PFSK-1 (cell line): ENCODE data around the gene GANAB.

Experiments
- FOXP2 ChIP-seq: optimal IDR thresholded peaks from 2 replicates; pipeline ENCODE3; 2011; ENCODE audit warnings: borderline replicate concordance, control low read depth, inconsistent platforms; ENCODE audit not compliant: insufficient read depth; ENCODE audit errors: extremely low read length, extremely low read depth
- POLR2AphosphoS5 ChIP-seq: IDR thresholded peaks from 2 replicates; pipeline ENCODE4 v1.6.1; 2012; ENCODE audit warnings: low read depth, mild to moderate bottlenecking, control low read depth, low read length, moderate library complexity
- SIN3A ChIP-seq: IDR thresholded peaks from 2 replicates; pipeline ENCODE4 v1.6.1; 2012; ENCODE audit warnings: mild to moderate bottlenecking, low read length, moderate library complexity, borderline replicate concordance; ENCODE audit not compliant: insufficient read depth
- TAF1 ChIP-seq: IDR thresholded peaks from 2 replicates; pipeline ENCODE4 v1.6.1; 2012; ENCODE audit warnings: low read length, control low read depth, borderline replicate concordance; ENCODE audit not compliant: insufficient read depth
- TF ChIP-seq, protein P1 (sequence below), 2 experiments: IDR thresholded peaks; 2 replicates each; pipeline versions ENCODE4 v1.6.1 to v1.8.0; 2011 to 2012; ENCODE audit warnings: low read depth in 2 of 2, low read length in 2 of 2, control low read depth in 1 of 2, inconsistent platforms in 1 of 2, mild to moderate bottlenecking in 1 of 2, moderate library complexity in 1 of 2; ENCODE audit not compliant: insufficient read depth in 1 of 2

GANAB gene

DNA sequence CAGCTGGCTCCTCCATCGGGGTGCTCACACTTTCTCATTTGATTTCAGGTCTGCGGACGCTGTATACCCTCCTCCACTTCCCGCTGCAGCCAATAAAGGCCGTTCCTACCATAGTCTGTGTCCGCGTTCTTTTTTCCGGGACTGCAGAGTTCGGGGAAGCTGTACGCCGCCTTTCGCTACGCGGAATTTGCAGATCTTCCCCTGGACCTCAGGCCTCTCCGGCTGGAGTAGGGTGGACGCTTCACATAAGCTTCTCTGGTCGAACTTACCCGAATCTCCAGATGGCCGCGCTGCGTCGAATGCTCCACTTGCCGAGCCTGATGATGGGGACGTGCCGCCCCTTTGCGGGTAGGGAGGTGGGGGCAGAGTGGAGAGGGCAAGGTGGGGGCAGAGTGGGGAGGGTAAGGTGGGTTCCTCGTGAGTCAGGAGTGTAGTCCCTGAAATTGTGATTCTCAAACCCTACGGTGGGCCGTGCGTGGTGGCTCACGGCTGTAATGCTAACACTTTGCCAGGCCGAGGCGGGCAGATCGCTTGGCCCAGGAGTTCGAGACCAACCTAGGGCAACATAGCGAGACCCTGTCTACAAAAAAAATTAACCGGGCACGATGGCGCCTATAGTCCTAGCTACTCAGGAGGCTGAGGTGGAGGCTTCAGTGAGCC is 19.3 kb upstream of the GANAB start:
- TF ChIP-seq SIN3A (no peak), FOXP2 (no peak), TAF1 (peak; percentile 47; the same call in 1 of the 2 replicates)

DNA sequence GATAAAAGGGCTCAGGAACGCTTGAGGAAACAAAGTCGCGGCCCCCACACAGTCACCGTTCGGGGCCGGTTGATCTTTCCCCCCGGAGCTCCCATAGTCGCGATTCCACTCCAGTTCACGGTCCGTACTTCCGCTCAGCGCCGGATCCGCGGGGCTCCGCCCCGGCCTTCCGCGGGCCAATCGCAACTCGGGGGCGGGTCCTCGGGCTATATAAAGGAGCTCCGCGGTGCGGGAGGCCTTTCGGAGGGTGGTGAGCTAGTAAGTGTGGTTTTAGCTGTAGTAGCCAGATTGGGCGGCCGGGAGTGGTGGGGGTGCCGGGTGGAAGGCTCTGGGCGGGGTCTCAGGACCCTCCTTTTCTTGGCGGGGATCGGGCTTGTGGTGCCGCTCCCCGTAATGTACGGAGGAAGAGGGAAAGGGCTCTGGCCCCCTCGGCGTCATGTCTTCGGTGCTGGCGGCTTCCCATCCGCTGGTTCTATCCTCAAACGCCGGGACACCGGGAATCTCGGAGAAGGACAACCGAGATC is 18.7 kb upstream of the GANAB start, which contains the start of the genes C11orf98 and CSKMT:
Gene C11orf98 (minus strand): TSS at position 136 of the 524 bp plus-strand sequence. CDS start 41 bp downstream, at position 95.
Gene CSKMT (plus strand): TSS at position 238 of the 524 bp plus-strand sequence. CDS start 568 bp downstream, outside the sequence.
- TF ChIP-seq TAF1 (peak; percentile 99), POLR2AphosphoS5 (peak; percentile 100), SIN3A (peak; percentile 97), FOXP2 (no peak)
- TF ChIP-seq, protein P1, sequence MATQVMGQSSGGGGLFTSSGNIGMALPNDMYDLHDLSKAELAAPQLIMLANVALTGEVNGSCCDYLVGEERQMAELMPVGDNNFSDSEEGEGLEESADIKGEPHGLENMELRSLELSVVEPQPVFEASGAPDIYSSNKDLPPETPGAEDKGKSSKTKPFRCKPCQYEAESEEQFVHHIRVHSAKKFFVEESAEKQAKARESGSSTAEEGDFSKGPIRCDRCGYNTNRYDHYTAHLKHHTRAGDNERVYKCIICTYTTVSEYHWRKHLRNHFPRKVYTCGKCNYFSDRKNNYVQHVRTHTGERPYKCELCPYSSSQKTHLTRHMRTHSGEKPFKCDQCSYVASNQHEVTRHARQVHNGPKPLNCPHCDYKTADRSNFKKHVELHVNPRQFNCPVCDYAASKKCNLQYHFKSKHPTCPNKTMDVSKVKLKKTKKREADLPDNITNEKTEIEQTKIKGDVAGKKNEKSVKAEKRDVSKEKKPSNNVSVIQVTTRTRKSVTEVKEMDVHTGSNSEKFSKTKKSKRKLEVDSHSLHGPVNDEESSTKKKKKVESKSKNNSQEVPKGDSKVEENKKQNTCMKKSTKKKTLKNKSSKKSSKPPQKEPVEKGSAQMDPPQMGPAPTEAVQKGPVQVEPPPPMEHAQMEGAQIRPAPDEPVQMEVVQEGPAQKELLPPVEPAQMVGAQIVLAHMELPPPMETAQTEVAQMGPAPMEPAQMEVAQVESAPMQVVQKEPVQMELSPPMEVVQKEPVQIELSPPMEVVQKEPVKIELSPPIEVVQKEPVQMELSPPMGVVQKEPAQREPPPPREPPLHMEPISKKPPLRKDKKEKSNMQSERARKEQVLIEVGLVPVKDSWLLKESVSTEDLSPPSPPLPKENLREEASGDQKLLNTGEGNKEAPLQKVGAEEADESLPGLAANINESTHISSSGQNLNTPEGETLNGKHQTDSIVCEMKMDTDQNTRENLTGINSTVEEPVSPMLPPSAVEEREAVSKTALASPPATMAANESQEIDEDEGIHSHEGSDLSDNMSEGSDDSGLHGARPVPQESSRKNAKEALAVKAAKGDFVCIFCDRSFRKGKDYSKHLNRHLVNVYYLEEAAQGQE (IDR thresholded peaks at IDR 0.05; ENCODE audit: insufficient read depth in 1 of 2, low read depth in 2 of 2, low read length in 2 of 2): peak in 1 of 2 experiments; percentile 79

DNA sequence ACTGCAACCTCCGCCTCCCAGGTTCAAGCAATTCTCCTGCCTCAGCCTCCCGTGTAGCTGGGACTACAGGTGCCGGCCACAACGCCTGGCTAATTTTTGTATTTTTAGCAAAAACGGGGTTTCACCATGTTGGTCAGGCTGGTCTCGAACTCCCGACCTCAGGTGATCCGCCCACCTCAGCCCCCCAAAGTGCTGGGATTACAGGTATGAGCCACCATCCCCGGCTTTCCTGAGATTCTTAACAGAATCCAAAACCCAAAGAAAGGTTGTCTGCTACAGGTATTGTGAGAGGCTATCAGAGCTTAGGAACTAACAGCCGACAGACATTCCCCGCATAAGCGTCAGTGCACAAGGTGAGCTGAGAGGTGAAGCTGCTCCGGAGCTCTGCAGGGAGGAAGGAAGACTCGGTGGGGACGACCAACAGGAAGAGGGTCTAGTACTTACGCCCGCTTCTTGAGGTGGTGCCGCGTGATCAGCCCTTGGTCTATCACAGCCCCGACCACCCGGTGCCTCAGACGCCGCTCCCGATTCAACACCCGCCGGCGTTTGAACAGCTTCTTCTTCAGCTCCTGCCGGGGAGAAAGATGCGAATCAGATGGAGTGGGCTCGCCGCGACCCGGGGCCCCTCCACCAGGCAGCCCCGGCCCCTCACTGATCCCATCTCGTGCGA is 18.1 kb upstream of the GANAB start:
- TF ChIP-seq SIN3A (no peak), POLR2AphosphoS5 (no peak), TAF1 (no peak), FOXP2 (no peak)
- TF ChIP-seq, protein P1 (IDR thresholded peaks at IDR 0.05; ENCODE audit: insufficient read depth in 1 of 2, low read depth in 2 of 2, low read length in 2 of 2): no peak

DNA sequence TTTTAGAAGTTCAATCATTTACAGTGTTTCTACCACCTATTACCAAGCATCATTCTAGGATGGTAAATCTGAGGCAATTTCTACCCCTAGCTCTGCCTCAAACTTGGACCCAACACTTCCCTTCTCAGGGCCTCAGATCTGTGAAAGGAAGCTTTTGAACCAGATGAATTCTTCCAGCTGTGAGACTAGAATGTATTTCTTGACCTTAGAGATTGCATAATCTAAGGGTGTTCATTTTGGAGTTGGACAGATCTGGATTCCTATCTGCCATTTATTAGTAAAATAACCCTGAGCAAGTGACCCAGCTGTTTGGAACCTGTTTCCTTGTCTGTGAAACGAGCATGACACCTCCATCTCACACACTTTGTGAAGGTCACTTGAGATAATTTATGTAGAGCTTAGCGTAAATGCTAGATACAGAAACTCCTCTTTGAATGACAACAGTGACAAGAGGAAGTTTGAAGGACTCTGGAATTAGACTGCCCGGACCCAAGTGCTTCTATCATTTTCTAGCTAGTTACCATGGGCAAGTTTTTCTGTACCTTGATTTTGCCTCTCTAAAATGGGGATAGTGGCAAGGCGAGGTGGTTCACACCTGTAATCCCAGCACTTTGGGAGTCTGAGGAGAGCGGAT is 10.5 kb upstream of the GANAB start:
- TF ChIP-seq TAF1: no peak
- no peak for TF ChIP-seq FOXP2
- no peak for TF ChIP-seq SIN3A
- no peak for TF ChIP-seq POLR2AphosphoS5

DNA sequence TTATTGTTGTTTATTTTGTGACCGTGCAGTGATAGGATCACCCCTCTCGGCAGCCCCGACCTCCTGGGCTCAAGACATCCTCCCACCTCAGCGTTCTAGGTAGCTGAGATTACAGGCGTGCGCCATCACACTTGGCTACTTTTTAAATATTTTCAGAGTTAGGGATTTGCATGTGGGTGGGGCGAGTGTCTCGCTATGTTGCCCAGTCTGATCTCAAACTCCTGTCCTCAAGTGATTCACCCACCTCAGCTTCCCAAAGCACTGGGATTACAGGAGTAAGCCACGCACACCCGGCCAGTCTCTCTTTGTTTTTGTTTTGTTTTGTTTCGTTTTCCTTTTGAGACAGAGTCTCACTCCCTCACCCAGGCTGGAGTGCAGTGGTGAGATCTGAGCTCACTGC is 7.9 kb upstream of the GANAB start:
- TF ChIP-seq SIN3A (no peak), TAF1 (no peak), POLR2AphosphoS5 (no peak), FOXP2 (no peak)
- TF ChIP-seq, protein P1 (IDR thresholded peaks at IDR 0.05; ENCODE audit: insufficient read depth in 1 of 2, low read depth in 2 of 2, low read length in 2 of 2): no peak
